Effector memory CD8-positive, alpha-beta T cell (primary cell): ENCODE results near the gene SHC1.
A peak's percentile ranks its signal among the peaks of the same experiment; 100 is the strongest.

Source experiments
- ATAC-seq: fragments of 150-1000 bp; cut with Tn5 transposase; replicated peaks from 2 replicates; pipeline ENCODE4 v1.10.0; 2021; ENCODE audit warnings: mild to moderate bottlenecking, moderate library complexity
- DNase-seq, 3 experiments: peaks; one replicate each; pipeline ENCODE4 v3.0.0; 2021
- H3K27ac Mint-ChIP-seq, 2 donors: one replicate each; pipeline ENCODE4 v1.8.0; 2022; ENCODE audit warnings: mild to moderate bottlenecking in 2 of 2, mixed read lengths in 2 of 2, moderate library complexity in 2 of 2
- H3K27me3 Mint-ChIP-seq, 2 donors: one replicate each; pipeline ENCODE4 v1.8.0; 2022; ENCODE audit warnings: mixed read lengths in 2 of 2
- H3K36me3 Mint-ChIP-seq: one replicate; pipeline ENCODE4 v1.8.0; 2022; ENCODE audit warnings: mild to moderate bottlenecking, moderate library complexity, mixed read lengths; ENCODE audit not compliant: insufficient read depth
- H3K4me1 Mint-ChIP-seq, 2 donors: one replicate each; pipeline ENCODE4 v1.8.0; 2022; ENCODE audit warnings: low read depth in 2 of 2, mixed read lengths in 2 of 2
- H3K4me3 Mint-ChIP-seq, 2 donors: one replicate each; pipeline ENCODE4 v1.8.0; 2022; ENCODE audit warnings: mild to moderate bottlenecking in 2 of 2, mixed read lengths in 2 of 2, moderate library complexity in 2 of 2
- H3K9me3 Mint-ChIP-seq, 2 donors: one replicate each; pipeline ENCODE4 v1.8.0; 2022; ENCODE audit warnings: mixed read lengths in 2 of 2

Gene SHC1

DNA sequence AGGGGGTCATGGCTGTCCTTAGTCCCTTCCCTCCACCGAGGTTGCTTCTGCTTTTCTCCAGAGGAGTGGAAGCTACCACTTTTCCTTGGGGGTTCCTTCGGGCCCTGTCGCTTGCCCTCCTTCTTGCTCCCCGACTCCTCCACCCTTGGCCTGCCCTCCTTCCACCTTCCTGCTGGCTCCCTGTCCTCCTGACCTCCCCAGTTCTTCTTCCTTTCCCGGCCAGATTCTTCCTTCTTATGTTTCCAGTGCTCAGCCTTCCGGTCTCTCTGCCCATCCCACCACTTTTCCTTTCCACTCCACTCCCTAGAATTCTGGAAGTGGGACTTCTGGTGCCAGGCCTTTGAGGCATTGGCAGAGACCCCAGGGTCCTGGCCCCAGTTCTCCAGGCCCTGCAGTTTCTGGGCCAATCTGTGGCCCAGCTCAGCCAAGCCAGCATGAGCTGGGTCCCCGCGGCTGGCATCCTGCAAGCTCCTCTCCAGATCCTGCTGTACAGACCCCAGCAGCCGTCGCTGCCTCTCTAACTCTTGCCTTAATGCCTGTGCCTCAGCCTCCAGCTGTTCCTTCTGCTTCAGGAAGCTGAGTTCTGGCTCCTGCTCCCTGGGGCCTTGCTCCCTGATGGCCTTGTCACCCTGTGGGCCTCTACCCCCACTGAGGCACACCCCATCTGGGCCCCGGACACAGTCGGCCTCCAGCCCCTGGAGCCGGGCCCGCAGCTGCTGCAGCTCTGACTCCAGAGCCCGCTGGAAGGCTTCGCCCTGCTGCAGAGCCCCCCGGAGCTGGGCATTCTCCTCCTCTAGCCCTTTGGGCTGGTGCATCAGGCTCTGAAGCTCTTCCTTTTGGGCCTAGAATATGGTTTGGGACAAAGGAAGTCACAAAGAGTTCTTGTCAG is 24.3 kb downstream of the SHC1 start:
- no peak for DNase-seq
- H3K36me3 Mint-ChIP-seq: peaks cover 97% of the 10 kb centered on the region
- H3K4me1 Mint-ChIP-seq: peaks cover 34 to 45% of the 10 kb centered on the region in 2 donors
- no peaks in the 10 kb centered on the region for H3K27me3 Mint-ChIP-seq
- no peaks in the 10 kb centered on the region for H3K9me3 Mint-ChIP-seq
- H3K27ac Mint-ChIP-seq: peak overlapping the region in 1 of 2 donors; percentile 99
- no peak for ATAC-seq
- peak overlapping the region in 1 of 2 donors; percentile 4 for H3K4me3 Mint-ChIP-seq

DNA sequence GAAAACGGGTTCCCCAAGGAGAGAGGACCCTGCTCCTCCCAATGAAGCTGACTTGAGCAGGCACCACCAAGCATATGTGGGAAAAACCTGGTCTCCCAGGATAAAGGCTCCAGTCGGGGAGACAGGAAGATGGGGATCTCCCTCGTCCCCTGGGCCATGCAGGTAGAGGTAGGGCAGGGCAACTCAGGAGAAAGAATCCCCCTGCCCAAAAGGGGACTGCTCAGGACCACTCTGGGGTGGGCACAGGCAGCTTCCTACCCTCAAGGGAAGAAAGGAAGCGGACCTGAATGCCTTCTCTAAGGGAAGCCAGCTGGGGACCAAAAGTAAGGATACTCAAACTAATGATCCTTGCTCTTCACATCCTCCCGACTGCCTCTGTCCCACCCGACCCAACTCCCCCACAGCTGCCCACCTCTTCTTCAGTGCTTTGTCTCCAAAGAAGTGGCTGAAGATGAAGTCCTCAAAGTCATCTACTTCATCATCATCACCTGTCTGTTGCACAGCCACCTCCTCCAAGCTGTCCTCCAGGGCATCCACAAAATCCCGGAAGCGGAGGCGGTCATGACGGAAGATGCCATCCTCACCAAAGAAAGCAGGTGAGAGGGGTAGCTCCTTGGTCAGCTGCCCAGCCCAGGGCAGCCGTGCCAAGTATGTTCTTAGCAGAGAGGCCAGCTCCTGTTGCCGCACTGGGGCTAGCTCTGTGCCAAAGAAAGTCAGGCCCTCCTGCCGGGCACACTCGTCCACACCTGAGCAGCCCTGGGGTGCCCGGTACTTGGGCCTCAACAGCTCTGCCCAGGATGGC is 25.2 kb downstream of the SHC1 start:
- no peak for DNase-seq
- peak overlapping the region; percentile 95 to 99 for H3K27ac Mint-ChIP-seq
- no peak overlapping the region for H3K4me3 Mint-ChIP-seq
- H3K4me1 Mint-ChIP-seq: peaks cover 37 to 48% of the 10 kb centered on the region in 2 donors
- H3K9me3 Mint-ChIP-seq: no peaks in the 10 kb centered on the region
- peaks cover 90% of the 10 kb centered on the region for H3K36me3 Mint-ChIP-seq
- no peaks in the 10 kb centered on the region for H3K27me3 Mint-ChIP-seq
- no peak for ATAC-seq

DNA sequence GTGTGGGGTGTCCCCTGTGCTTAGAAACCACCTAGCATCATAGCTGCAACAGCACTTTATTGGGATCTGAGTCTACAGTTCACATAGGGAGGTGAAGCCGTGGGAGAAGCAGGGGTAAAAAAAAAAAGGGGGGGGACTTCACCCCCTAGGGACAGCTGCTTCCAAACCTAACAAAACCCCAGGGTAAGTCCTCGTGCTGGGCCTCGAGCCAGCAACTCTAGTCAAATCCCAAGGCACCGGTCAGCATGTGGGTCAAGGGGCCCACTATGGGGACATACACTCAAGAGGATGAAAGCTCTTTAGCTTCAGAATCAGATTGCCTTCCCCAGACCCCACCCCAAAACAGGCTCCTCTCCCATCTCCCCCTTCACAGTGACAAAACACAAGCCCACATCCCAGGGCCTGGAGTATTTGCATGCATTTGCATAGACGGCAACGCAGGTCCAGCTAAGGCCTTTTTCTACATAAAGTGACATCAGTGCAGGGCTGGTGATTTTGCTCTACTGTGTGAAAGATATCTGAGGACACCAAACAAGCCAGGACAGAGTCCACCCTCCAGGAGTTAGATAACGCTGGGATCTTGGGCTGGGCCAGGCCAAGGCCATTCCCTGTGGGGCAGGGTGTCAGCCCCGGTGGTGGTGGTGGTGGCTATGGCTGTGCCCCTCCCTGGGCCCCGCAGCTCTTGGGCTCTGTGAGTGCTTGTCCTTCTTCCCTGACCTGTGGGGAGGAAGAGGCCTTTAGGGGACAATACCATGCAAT is 26.0 kb downstream of the SHC1 start:
- H3K4me3 Mint-ChIP-seq: peak overlapping the region in 1 of 2 donors; percentile 70
- H3K27ac Mint-ChIP-seq: peak overlapping the region; percentile 95 to 99
- no peak for ATAC-seq
- H3K9me3 Mint-ChIP-seq: no peaks in the 10 kb centered on the region
- DNase-seq: peak in 1 of 3 experiments; percentile 8
- no peaks in the 10 kb centered on the region for H3K27me3 Mint-ChIP-seq
- peaks cover 39 to 52% of the 10 kb centered on the region in 2 donors for H3K4me1 Mint-ChIP-seq
- peaks cover 91% of the 10 kb centered on the region for H3K36me3 Mint-ChIP-seq

DNA sequence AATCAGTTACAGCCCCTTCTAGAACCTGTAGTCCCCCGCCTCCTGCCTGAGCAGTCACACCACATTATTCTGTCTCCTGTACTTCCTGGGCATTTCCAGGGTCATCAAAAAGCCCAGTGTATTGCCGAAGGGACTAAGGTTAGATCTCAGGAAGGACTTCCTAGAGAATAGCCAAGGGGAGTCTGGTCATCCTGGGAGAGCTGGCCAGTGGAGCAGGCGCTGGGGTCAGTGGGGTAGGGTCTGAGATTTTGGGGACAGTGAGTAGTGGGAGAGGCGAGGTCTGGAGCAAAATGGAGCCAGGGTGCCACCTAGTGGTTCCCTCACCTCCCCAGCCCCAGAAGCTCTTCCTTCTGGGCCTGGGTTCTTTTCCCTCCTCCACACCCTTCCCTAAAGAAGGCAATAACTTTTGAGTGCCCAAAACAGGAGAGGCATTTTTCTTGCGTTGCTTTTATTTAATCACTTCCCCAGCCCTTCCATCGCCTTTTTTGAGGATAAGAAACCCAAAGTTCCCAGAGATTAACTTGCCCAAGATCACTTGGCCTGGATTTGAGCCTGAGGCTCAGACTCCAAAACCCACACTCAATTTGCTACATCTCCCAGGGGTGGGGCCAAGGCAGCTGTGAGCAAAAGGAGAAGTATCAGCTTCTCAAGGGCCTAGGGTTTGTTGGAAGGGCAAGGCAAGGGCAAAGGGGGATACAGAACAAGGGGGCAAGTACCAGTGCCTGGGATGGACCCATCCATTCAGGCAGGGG is 26.7 kb downstream of the SHC1 start:
- Mint-ChIP-seq H3K36me3 (peaks cover 91% of the 10 kb centered on the region), H3K27ac (peak overlapping the region; percentile 95 to 99), H3K9me3 (no peaks in the 10 kb centered on the region), H3K4me1 (peaks cover 44 to 57% of the 10 kb centered on the region in 2 donors), H3K4me3 (peak overlapping the region; percentile 57 to 70), H3K27me3 (no peaks in the 10 kb centered on the region)
- peak; percentile 29 for ATAC-seq
- DNase-seq: peak in 1 of 3 experiments; percentile 17

DNA sequence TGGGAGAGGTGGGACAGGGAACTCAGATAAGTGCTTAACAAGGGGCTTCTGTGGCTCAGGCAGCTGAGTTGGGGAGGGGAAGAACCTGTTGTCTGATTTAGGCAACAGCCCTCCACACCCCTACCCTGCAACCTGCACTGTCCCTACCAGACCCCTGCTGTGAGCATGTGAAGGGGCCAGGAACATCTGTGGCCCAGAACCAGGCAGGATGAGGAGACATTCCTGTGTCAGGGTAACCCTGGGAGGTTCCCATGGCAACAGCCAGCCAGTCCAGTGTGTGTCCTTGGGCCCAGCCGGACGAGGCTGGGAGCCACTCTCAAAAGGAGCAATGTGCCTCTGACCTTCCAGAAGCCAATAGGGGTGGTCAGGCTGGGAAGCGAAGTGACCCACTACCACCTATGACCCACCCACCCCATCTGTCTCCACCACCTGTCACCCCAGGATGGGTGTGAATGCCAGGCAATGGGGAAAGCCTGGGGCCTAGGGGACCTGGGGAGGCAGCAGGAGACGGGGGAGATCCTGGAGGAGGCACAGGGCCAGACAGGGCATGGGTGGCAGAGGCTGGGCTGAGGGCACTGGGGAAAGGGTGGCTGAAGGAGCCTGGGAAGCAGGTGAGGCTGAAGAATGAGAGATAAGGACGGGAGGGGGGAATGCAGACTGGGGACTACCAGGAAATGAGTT is 29.1 kb downstream of the SHC1 start:
- Mint-ChIP-seq H3K4me3 (peak overlapping the region; percentile 34 to 70), H3K27ac (peak overlapping the region; percentile 52 to 99), H3K27me3 (no peaks in the 10 kb centered on the region), H3K9me3 (no peaks in the 10 kb centered on the region), H3K4me1 (peaks cover 60 to 65% of the 10 kb centered on the region in 2 donors), H3K36me3 (peaks cover 83% of the 10 kb centered on the region)
- DNase-seq: no peak
- no peak for ATAC-seq

DNA sequence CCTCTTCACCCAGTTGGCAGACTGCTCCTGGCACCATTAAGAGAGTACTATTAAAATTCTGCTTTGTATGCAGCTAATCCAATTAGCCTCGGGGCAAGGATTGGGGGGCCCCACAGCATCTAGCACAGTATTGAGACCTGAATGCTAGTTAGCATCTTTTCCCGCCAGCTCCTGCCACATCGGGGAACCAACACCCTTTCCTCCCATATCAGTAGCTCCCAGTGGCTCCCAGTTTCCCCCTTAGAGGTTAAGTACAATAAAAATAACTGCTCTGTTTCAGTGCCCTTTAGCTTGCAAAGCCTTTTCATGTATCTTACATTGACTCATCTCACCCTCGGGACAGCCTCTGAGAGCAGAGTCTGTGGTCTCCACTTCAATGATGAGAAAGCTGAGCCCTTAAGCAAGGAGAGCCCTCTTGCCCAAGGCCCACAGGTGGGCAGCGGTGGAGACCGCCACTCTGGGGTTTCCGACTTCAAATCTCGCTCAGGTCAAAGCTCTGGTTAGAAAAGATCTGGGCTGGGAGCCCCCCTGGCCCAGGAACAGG is 29.8 kb downstream of the SHC1 start:
- no peak for ATAC-seq
- no peaks in the 10 kb centered on the region for H3K27me3 Mint-ChIP-seq
- H3K9me3 Mint-ChIP-seq: no peaks in the 10 kb centered on the region
- peak overlapping the region; percentile 52 to 99 for H3K27ac Mint-ChIP-seq
- no peak for DNase-seq
- peak overlapping the region; percentile 34 to 70 for H3K4me3 Mint-ChIP-seq
- peaks cover 63 to 68% of the 10 kb centered on the region in 2 donors for H3K4me1 Mint-ChIP-seq
- peaks cover 81% of the 10 kb centered on the region for H3K36me3 Mint-ChIP-seq

DNA sequence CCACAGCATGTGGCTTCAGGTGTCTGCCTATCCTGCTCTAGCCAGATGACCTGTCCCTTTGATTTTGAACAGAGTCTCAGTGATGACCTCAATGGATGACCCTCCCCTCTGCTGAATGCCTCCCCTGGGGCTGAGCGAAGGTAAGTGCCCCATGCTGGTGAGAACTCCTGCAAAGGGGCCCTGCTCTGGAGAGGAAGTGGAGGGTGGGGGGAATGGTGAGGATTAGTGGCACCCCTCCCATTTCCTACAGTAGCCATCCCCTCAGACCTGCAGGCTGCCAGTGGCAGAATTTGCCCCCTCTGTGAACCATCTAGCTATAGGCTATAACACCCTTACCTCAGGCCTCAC is 30.4 kb downstream of the SHC1 start:
- no peaks in the 10 kb centered on the region for H3K9me3 Mint-ChIP-seq
- ATAC-seq: no peak
- no peak for DNase-seq
- peaks cover 64 to 71% of the 10 kb centered on the region in 2 donors for H3K4me1 Mint-ChIP-seq
- H3K36me3 Mint-ChIP-seq: peaks cover 76% of the 10 kb centered on the region
- peak overlapping the region; percentile 52 to 99 for H3K27ac Mint-ChIP-seq
- peak overlapping the region; percentile 34 to 70 for H3K4me3 Mint-ChIP-seq
- no peaks in the 10 kb centered on the region for H3K27me3 Mint-ChIP-seq

DNA sequence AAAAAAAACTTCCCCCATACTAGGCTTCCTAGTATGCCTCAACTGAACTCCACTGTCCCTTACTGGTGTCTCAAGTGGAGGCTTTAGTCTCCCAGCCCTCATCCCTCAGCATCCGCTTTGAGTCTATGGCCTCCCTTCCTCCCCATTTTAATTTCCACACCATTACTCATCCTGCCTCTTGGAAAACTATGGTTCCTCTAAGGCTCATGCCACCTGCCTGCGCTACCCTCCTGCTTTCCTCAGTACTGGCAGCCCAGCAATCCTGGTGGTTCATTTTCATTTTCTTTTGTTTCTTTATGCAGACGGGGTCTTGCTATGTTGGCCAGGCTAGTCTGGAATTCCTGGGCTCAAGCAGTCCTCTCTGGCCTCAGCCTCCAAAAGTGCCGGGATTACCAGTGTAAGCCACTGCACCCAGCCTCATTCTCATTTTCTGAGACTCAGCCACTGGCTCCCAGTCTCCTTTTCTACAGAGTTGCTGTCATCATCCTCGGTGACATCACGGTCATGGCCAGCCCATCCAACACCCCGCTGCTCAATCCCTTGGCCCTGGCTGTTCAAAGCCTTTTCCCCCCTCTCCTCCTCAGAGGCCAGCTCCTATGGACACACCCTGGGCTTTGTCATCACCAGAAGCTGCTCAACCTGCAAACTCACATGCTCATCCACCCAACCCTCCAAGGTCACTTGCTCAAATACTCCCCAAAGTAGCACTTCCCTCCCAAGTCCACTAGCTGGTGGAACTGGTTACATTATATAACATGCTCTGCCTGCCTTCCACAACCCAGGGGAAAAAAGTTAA is 31.7 kb downstream of the SHC1 start:
- Mint-ChIP-seq H3K27ac (peak overlapping the region; percentile 99 to 100), H3K27me3 (no peaks in the 10 kb centered on the region), H3K36me3 (peaks cover 62% of the 10 kb centered on the region), H3K9me3 (no peaks in the 10 kb centered on the region), H3K4me3 (peak overlapping the region; percentile 54 to 91), H3K4me1 (peaks cover 61 to 63% of the 10 kb centered on the region in 2 donors)
- no peak for ATAC-seq
- no peak for DNase-seq

DNA sequence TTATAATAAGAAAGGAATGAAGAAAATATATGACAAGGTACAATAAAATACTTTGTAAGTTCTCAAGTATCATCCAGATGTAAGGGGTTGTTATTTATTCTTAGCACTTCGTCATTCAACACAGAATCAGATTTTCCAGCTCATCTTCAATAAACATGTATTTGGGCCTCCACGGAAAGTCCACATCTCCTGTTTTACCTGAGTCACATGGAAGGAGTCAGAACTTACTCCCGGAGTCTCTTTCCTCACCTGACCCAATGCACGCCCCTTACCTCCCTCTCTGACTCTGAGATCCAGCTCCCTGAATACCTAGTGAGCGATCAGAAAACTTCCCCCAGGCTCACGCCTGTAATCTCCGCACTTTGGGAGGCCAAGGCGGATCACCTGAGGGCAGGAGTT is 32.6 kb downstream of the SHC1 start:
- ATAC-seq (no peak), DNase-seq (no peak)
- Mint-ChIP-seq H3K36me3 (peaks cover 54% of the 10 kb centered on the region), H3K4me3 (peak overlapping the region; percentile 91 to 94), H3K9me3 (no peaks in the 10 kb centered on the region), H3K27ac (peak overlapping the region; percentile 99 to 100), H3K4me1 (peaks cover 56 to 57% of the 10 kb centered on the region in 2 donors), H3K27me3 (no peaks in the 10 kb centered on the region)

DNA sequence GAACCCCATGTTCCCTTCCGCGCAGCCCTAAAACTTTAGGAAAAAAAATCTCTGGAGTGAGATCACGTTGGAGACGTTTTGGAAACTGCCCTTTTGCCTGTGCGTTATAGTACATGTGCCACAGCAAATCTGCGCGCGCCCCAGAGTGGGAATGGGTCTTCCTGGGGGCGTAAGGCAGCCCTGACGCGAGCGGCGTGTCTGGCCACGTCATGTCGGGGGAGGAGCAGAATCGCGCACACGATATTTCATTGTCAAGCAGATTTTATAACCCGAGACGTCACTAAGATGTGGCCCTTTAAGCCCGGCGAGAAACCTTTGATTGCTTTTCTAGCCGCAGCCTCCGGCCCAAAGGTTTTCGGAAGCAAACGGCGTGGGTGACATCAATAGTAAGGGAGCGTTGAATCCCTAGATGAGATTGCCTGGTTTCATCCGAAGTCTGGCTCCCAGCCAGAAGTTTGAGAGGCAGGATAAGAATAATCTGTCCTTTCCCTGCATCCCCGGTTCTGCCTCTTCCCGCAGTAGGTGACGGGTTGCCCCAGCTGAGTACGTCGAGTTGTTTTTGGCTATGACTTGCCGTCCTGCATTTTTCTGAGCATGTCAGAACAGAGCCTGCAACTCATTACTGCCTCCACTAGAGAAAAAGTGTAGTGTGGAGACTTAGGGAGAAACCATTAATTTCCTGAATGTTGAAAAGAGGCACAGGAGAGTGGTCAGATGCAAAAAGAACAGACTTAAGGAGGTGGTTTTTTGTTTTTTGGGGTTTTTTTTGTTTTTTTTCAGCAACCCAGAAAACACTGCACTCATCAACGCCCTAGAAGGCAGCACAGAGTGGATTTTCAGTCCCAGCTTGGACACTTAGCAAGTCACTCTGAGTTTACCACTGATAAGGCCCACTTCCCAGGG is 33.2 kb downstream of the SHC1 start:
- peak overlapping the region; percentile 91 to 94 for H3K4me3 Mint-ChIP-seq
- H3K36me3 Mint-ChIP-seq: peaks cover 48% of the 10 kb centered on the region
- DNase-seq: peak; percentile 92 to 93 (median 93)
- no peaks in the 10 kb centered on the region for H3K27me3 Mint-ChIP-seq
- peak; percentile 80 for ATAC-seq
- H3K27ac Mint-ChIP-seq: peak overlapping the region; percentile 99 to 100
- H3K4me1 Mint-ChIP-seq: peaks cover 49 to 51% of the 10 kb centered on the region in 2 donors
- no peaks in the 10 kb centered on the region for H3K9me3 Mint-ChIP-seq
